SK-N-SH treated with all-trans-retinoic acid at 6 μM for 48 hours (cell line): Measurements from ENCODE around the gene GRAMD2A.

Experiments used
- ATAC-seq: fragments of 200-7000 bp; cut with Tn5 transposase; 3 replicates; pipeline ENCODE4 v1.9.1; 2020; ENCODE audit warnings: mild to moderate bottlenecking, moderate library complexity
- BACH2 ChIP-seq: fragments of 250-450 bp; sonication (Bioruptor Pico); IDR thresholded peaks from 2 replicates; pipeline ENCODE4 v1.9.0; 2021; ENCODE audit warnings: mild to moderate bottlenecking, borderline replicate concordance
- CSDC2 ChIP-seq: fragments of 250-450 bp; sonication (Bioruptor Pico); IDR thresholded peaks from 2 replicates; pipeline ENCODE4 v1.5.0; 2020; ENCODE audit warnings: mild to moderate bottlenecking, moderate library complexity
- ESRRG ChIP-seq: fragments of 250-450 bp; sonication (Bioruptor Pico); IDR thresholded peaks from 2 replicates; pipeline ENCODE4 v1.6.1; 2021; ENCODE audit warnings: mild to moderate bottlenecking
- GLIS3 ChIP-seq: fragments of 250-450 bp; sonication (Bioruptor Pico); IDR thresholded peaks from 2 replicates; pipeline ENCODE4 v1.5.0; 2020; ENCODE audit warnings: mild to moderate bottlenecking, moderate library complexity
- ISL1 ChIP-seq: fragments of 250-450 bp; sonication (Bioruptor Pico); IDR thresholded peaks from 2 replicates; pipeline ENCODE4 v2.1.2; 2022; ENCODE audit warnings: mild to moderate bottlenecking, moderate library complexity
- OSR1 ChIP-seq: fragments of 250-450 bp; sonication (Bioruptor Pico); IDR thresholded peaks from 2 replicates; pipeline ENCODE4 v1.8.0; 2022; ENCODE audit warnings: moderate library complexity, mild to moderate bottlenecking, inconsistent platforms
- RARB ChIP-seq: fragments of 250-450 bp; sonication (Bioruptor Pico); IDR thresholded peaks from 2 replicates; pipeline ENCODE4 v1.8.0; 2021; ENCODE audit warnings: mild to moderate bottlenecking, moderate library complexity
- SNAI2 ChIP-seq: fragments of 250-450 bp; sonication (Bioruptor Pico); IDR thresholded peaks from 2 replicates; pipeline ENCODE4 v1.5.0; 2020; ENCODE audit warnings: mild to moderate bottlenecking, moderate library complexity
- TOX ChIP-seq: fragments of 250-450 bp; sonication (Bioruptor Pico); IDR thresholded peaks from 2 replicates; pipeline ENCODE4 v1.8.0; 2021; ENCODE audit warnings: mild to moderate bottlenecking, moderate library complexity, borderline replicate concordance
- ZC3H10 ChIP-seq: fragments of 250-450 bp; sonication (Bioruptor Pico); IDR thresholded peaks from 2 replicates; pipeline ENCODE4 v1.5.1; 2021; ENCODE audit warnings: mild to moderate bottlenecking, moderate library complexity
- ZFP3 ChIP-seq: fragments of 250-450 bp; sonication (Bioruptor Pico); IDR thresholded peaks from 2 replicates; pipeline ENCODE4 v1.5.0; 2020; ENCODE audit warnings: mild to moderate bottlenecking, moderate library complexity
- ZFP30 ChIP-seq: fragments of 450-650 bp; formaldehyde crosslinking; IDR thresholded peaks from 2 replicates; pipeline ENCODE4 v1.5.0; 2022; ENCODE audit warnings: mild to moderate bottlenecking, moderate library complexity
- ZNF565 ChIP-seq: fragments of 450-650 bp; formaldehyde crosslinking; conservative IDR thresholded peaks from 2 replicates; pipeline ENCODE4 v1.5.0; 2020; ENCODE audit warnings: low read depth, mild to moderate bottlenecking, moderate library complexity
- ZNF70 ChIP-seq: fragments of 450-650 bp; formaldehyde crosslinking; IDR thresholded peaks from 2 replicates; pipeline ENCODE4 v1.5.0; 2020; ENCODE audit warnings: mild to moderate bottlenecking, moderate library complexity
- ZNF8 ChIP-seq: fragments of 450-650 bp; formaldehyde crosslinking; IDR thresholded peaks from 2 replicates; pipeline ENCODE4 v1.5.0; 2020; ENCODE audit warnings: mild to moderate bottlenecking, moderate library complexity
- TF ChIP-seq, protein P1 (sequence below): fragments of 250-450 bp; sonication (Bioruptor Pico); IDR thresholded peaks from 2 replicates; pipeline ENCODE4 v1.8.0; 2021; ENCODE audit warnings: low read depth, mild to moderate bottlenecking, moderate library complexity, borderline replicate concordance
- TF ChIP-seq, protein P2 (sequence below): fragments of 250-450 bp; sonication (Bioruptor Pico); IDR thresholded peaks from 2 replicates; pipeline ENCODE4 v1.8.0; 2020; ENCODE audit warnings: mild to moderate bottlenecking, moderate library complexity, borderline replicate concordance
- TF ChIP-seq, protein P3 (sequence below): fragments of 250-450 bp; sonication (Bioruptor Pico); IDR thresholded peaks from 2 replicates; pipeline ENCODE4 v1.5.1; 2021; ENCODE audit warnings: mild to moderate bottlenecking, moderate library complexity
- TF ChIP-seq, protein P4 (sequence below): fragments of 250-450 bp; sonication (Bioruptor Pico); IDR thresholded peaks from 2 replicates; pipeline ENCODE4 v1.5.1; 2020; ENCODE audit warnings: low read depth, mild to moderate bottlenecking, moderate library complexity

Gene GRAMD2A

DNA sequence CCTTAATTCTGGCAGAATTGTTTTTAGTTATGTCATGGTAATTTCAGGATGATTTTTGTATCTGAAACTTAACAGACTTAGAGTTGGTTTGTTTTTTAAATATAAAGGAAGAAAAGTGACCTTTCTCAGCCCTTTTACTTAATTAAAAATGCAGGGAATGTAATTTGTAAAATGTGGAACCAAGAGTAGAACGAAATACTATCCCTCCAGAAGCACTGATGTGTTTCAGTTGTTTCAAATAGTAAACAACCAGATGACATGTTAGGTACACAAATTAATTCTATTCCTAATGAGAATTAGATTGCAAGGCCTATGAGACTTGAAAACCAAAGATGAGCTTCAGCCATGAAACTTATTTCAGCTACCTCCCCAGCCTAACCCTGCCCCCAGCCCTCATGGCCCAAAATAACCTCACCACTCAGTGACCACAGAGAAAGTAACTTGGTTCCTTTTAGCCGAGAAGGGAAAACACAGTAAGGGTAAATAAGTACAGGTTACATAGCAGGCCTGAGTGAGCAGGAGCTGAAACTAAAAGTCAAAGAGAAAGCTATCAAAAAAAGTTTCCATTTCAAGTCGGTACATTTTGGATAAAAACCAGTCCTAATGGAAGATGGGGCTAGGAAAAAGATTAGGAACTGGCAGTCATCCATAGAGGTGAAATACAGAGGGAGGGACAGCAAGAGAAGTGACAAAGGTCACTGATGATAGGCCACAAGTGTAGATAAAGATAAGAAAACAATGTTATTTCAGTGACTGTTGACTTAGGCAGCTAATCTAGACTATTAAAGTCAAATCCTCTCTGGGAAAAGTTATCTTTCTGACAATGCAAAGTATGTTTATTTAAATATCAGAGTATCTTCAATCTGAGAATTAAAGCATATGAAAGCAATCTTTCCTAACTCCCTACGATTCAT lies 56.2 kb downstream of the GRAMD2A start:
- peak; percentile 80 for TF ChIP-seq ISL1 (CRISPR knock-in tag)
- TF ChIP-seq ZNF565 (CRISPR knock-in tag) = no peak
- TF ChIP-seq, protein P1, sequence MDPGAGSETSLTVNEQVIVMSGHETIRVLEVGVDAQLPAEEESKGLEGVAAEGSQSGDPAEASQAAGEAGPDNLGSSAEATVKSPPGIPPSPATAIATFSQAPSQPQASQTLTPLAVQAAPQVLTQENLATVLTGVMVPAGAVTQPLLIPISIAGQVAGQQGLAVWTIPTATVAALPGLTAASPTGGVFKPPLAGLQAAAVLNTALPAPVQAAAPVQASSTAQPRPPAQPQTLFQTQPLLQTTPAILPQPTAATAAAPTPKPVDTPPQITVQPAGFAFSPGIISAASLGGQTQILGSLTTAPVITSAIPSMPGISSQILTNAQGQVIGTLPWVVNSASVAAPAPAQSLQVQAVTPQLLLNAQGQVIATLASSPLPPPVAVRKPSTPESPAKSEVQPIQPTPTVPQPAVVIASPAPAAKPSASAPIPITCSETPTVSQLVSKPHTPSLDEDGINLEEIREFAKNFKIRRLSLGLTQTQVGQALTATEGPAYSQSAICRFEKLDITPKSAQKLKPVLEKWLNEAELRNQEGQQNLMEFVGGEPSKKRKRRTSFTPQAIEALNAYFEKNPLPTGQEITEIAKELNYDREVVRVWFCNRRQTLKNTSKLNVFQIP (CRISPR knock-in tag) = no peak
- no peak for ATAC-seq

DNA sequence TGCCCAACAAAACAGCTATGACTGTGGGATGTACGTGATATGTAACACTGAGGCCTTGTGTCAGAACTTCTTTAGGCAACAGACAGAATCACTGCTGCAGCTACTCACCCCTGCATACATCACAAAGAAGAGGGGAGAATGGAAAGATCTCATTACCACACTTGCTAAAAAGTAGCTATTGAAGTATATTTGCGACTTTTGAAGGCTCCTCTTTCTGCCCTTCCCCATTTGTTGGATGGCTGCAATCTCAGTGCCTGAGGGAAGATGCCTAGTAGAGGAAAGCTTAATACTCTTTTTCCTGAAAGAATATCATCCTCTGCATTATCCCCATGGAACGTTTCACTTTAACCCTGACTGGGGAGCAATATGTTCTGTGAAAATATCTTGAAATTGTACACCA lies 57.5 kb downstream of the GRAMD2A start:
- ATAC-seq = no peak
- no peak for TF ChIP-seq ZFP30 (CRISPR knock-in tag)
- TF ChIP-seq ZFP3 = no peak
- TF ChIP-seq RARB (CRISPR knock-in tag) = no peak
- TF ChIP-seq OSR1 (CRISPR knock-in tag) = no peak
- TF ChIP-seq ZC3H10 (CRISPR knock-in tag) = no peak
- no peak for TF ChIP-seq ISL1 (CRISPR knock-in tag)
- no peak for TF ChIP-seq BACH2
- TF ChIP-seq, protein P1 (CRISPR knock-in tag) = no peak
- no peak for TF ChIP-seq ESRRG (CRISPR knock-in tag)
- TF ChIP-seq CSDC2 = no peak
- TF ChIP-seq ZNF565 (CRISPR knock-in tag) = no peak
- no peak for TF ChIP-seq GLIS3
- TF ChIP-seq ZNF70 = no peak
- TF ChIP-seq, protein P2, sequence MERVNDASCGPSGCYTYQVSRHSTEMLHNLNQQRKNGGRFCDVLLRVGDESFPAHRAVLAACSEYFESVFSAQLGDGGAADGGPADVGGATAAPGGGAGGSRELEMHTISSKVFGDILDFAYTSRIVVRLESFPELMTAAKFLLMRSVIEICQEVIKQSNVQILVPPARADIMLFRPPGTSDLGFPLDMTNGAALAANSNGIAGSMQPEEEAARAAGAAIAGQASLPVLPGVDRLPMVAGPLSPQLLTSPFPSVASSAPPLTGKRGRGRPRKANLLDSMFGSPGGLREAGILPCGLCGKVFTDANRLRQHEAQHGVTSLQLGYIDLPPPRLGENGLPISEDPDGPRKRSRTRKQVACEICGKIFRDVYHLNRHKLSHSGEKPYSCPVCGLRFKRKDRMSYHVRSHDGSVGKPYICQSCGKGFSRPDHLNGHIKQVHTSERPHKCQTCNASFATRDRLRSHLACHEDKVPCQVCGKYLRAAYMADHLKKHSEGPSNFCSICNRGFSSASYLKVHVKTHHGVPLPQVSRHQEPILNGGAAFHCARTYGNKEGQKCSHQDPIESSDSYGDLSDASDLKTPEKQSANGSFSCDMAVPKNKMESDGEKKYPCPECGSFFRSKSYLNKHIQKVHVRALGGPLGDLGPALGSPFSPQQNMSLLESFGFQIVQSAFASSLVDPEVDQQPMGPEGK = no peak
- no peak for TF ChIP-seq SNAI2 (CRISPR knock-in tag)
- TF ChIP-seq, all 23 proteins: peak for 0

DNA sequence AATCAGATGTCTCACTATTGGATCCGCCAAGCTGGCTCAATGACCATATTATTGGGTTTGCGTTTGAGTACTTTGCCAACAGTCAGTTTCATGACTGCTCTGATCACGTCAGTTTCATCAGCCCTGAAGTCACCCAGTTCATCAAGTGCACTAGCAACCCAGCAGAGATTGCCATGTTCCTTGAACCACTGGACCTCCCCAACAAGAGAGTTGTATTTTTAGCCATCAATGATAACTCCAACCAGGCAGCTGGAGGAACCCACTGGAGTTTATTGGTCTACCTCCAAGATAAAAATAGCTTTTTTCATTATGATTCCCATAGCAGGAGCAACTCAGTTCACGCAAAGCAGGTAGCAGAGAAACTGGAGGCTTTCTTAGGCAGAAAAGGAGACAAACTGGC lies 57.9 kb downstream of the GRAMD2A start:
- ATAC-seq = no peak
- TF ChIP-seq ZNF70 (no peak), ZC3H10 (CRISPR knock-in tag) (no peak), GLIS3 (no peak), SNAI2 (CRISPR knock-in tag) (no peak), ZFP3 (no peak), ZNF8 (no peak), BACH2 (no peak), TOX (CRISPR knock-in tag) (no peak)
- TF ChIP-seq, protein P3, sequence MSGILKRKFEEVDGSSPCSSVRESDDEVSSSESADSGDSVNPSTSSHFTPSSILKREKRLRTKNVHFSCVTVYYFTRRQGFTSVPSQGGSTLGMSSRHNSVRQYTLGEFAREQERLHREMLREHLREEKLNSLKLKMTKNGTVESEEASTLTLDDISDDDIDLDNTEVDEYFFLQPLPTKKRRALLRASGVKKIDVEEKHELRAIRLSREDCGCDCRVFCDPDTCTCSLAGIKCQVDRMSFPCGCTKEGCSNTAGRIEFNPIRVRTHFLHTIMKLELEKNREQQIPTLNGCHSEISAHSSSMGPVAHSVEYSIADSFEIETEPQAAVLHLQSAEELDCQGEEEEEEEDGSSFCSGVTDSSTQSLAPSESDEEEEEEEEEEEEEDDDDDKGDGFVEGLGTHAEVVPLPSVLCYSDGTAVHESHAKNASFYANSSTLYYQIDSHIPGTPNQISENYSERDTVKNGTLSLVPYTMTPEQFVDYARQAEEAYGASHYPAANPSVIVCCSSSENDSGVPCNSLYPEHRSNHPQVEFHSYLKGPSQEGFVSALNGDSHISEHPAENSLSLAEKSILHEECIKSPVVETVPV (CRISPR knock-in tag) = no peak
- TF ChIP-seq, protein P1 (CRISPR knock-in tag) = no peak
- TF ChIP-seq, protein P4, sequence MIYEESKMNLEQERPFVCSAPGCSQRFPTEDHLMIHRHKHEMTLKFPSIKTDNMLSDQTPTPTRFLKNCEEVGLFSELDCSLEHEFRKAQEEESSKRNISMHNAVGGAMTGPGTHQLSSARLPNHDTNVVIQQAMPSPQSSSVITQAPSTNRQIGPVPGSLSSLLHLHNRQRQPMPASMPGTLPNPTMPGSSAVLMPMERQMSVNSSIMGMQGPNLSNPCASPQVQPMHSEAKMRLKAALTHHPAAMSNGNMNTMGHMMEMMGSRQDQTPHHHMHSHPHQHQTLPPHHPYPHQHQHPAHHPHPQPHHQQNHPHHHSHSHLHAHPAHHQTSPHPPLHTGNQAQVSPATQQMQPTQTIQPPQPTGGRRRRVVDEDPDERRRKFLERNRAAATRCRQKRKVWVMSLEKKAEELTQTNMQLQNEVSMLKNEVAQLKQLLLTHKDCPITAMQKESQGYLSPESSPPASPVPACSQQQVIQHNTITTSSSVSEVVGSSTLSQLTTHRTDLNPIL (CRISPR knock-in tag) = no peak
